ENCODE data around the gene NCKAP5. TPM values are rescaled to one million over a fixed set of nuclear protein-coding genes. Genes with fewer than 3 reads are reported as not detected.

NCKAP5 gene
- total RNA-seq, 1 donor from 2014 or later = 7.7 TPM

DNA sequence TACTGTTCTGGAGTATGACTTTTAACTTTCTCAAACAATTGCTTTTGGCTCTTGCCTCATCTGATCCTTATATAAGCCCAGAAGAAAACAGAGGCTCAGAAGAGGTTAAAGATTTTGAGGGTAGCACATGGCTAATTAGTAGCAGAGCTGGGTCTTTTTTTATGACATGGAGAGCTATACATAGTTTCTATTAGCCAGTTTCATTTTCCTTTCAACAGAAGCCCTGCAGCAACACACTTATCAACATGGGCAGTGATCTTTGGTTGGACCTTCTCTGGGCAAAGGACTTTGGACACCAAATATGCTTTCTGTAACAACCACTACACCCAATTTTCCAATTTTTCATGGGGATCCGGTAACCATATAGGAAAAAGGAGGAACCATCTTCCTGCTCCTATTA lies 64.9 kb downstream of the NCKAP5 start:
- Mint-ChIP-seq H3K36me3 (no peaks in the 10 kb centered on the region), H3K4me3 (no peak overlapping the region), H3K27ac (no peak overlapping the region), H3K9me3 (peaks cover 6% of the 10 kb centered on the region), H3K4me1 (ENCODE audit: unreplicated experiment) (peaks cover 6% of the 10 kb centered on the region), H3K27me3 (no peaks in the 10 kb centered on the region)
- TF ChIP-seq, protein P1, sequence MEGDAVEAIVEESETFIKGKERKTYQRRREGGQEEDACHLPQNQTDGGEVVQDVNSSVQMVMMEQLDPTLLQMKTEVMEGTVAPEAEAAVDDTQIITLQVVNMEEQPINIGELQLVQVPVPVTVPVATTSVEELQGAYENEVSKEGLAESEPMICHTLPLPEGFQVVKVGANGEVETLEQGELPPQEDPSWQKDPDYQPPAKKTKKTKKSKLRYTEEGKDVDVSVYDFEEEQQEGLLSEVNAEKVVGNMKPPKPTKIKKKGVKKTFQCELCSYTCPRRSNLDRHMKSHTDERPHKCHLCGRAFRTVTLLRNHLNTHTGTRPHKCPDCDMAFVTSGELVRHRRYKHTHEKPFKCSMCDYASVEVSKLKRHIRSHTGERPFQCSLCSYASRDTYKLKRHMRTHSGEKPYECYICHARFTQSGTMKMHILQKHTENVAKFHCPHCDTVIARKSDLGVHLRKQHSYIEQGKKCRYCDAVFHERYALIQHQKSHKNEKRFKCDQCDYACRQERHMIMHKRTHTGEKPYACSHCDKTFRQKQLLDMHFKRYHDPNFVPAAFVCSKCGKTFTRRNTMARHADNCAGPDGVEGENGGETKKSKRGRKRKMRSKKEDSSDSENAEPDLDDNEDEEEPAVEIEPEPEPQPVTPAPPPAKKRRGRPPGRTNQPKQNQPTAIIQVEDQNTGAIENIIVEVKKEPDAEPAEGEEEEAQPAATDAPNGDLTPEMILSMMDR (conservative IDR thresholded peaks at IDR 0.05) = no peak
- DNase-seq (ENCODE audit: extremely low spot score, unreplicated experiment) = no peak

DNA sequence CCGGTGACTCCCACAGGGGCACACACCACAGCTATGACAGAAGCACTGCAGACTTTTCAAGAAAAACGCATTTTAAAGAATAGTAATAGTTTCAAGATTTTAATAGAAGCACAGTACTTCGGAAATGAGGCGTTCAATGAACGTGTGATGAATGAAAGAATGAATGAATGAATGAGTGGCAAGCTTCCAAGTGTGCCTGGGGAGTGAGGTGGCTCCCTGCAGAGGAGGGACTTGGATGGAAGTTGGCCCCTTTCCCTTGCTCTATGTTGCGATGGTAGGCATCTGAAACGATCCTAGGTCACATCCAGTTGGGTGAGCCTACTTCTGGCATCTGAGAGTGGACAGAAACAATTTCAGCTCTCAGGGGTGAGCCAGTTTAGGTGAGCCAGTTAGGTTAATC lies 65.6 kb downstream of the NCKAP5 start:
- no peak overlapping the region for H3K27ac Mint-ChIP-seq
- DNase-seq (ENCODE audit: extremely low spot score, unreplicated experiment) = no peak
- H3K4me3 Mint-ChIP-seq = no peak overlapping the region
- no peaks in the 10 kb centered on the region for H3K36me3 Mint-ChIP-seq
- TF ChIP-seq, protein P1 (conservative IDR thresholded peaks at IDR 0.05) = no peak
- H3K9me3 Mint-ChIP-seq = peaks cover 6% of the 10 kb centered on the region
- no peaks in the 10 kb centered on the region for H3K27me3 Mint-ChIP-seq
- peaks cover 6% of the 10 kb centered on the region for H3K4me1 Mint-ChIP-seq (ENCODE audit: unreplicated experiment)

DNA sequence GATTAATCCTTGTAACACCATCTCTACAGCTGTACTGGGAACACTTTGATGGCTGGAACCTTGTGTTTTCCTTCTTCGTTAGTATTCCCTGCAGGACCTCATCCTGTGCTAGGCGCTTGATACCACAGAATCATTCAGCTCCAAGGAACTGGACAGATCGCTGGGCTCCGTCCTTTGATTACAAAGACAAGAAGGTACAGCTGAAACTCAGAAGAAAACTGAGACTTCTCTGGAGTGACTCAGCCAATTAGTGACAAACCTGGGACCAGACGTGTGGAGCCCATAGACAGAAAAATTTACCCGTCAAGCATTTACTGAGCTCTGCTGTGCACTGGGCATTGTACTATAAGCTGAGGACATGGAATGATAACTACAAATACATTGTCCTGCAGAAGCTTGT lies 67.3 kb downstream of the NCKAP5 start:
- Mint-ChIP-seq H3K9me3 (peaks cover 6% of the 10 kb centered on the region), H3K4me3 (no peak overlapping the region), H3K4me1 (ENCODE audit: unreplicated experiment) (peaks cover 6% of the 10 kb centered on the region), H3K27me3 (no peaks in the 10 kb centered on the region), H3K27ac (no peak overlapping the region), H3K36me3 (no peaks in the 10 kb centered on the region)
- TF ChIP-seq, protein P1 (conservative IDR thresholded peaks at IDR 0.05) = no peak
- DNase-seq (ENCODE audit: extremely low spot score, unreplicated experiment) = no peak

DNA sequence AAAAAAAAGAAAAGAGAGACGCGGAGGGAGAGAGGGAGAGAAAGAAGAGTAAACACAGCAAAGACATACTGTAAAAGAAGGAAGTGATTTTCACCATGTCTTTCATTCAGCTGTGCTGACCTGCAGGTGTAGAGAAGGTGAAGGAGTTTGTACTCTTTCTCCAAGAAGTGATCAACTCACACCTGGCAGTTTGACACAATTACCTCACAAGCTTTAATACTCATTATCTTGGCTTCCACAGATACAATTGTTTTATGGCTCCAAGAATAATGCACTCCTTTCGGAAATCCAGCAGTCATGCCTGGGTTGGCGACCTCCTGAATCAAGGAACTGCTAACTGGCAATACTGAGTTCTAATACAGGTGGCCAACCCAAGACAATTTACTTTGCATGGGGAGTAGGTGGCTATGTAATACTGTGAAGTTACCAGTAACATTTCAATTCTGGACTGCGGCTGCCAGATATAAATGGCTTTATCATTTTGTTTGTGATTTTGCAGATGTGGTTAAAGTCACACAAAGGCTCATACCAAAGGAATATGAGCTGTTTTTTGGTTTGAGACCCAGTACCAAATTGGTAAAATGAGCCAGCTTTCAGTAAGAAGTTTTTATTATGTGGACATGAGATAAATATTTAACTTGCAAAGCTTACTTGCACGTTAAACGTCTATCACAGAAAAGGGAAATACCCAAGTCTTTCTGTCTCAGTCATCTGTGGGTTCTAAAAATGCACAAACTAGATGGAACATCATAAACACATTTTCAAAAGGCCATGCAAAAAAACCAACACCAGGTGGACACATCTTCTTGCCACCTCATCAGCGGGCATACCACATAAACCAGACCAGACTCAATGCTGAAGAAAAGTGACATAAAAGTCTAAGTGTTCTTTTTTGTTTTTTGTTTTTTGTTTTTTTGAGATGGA lies 69.3 kb downstream of the NCKAP5 start:
- TF ChIP-seq, protein P1 (conservative IDR thresholded peaks at IDR 0.05) = no peak
- H3K4me1 Mint-ChIP-seq (ENCODE audit: unreplicated experiment) = no peaks in the 10 kb centered on the region

DNA sequence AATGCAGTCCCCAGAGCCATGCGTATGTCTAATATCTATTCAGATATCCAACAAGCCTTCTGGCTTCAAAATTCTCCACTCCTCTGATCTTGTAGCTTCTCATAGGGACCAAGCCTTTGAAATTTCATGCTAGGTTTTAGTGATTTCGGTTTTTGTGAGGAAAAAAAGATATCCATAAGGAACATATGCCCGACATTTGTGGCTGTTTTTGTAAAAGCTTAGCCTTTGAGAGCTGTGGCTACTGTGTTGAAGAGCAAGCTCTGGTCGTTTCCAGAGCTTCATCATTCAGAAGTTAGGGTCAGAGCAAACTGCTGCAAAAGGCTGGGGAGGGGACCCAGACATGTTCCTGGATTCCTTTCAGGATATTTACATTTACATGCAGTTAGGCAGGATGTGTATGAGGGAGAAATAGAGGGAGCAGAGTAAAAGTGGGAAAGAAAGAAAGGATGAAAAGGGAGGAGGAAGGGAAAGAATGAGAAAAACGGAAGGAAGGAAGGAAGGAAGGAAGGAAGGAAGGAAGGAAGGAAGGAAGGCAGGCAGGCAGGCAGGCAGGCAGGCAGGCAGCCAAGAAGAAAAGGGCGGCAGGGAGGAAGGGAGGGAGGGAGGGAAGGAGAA lies 70.2 kb downstream of the NCKAP5 start:
- Mint-ChIP-seq H3K27me3 (no peaks in the 10 kb centered on the region), H3K4me1 (ENCODE audit: unreplicated experiment) (no peaks in the 10 kb centered on the region), H3K36me3 (no peaks in the 10 kb centered on the region), H3K27ac (no peak overlapping the region), H3K4me3 (no peak overlapping the region), H3K9me3 (peaks cover 6% of the 10 kb centered on the region)
- TF ChIP-seq, protein P1 (conservative IDR thresholded peaks at IDR 0.05) = no peak
- DNase-seq (ENCODE audit: extremely low spot score, unreplicated experiment) = no peak

More for the DNA sequence above, 69.3 kb downstream of the NCKAP5 start:
- Mint-ChIP-seq H3K36me3 (no peaks in the 10 kb centered on the region), H3K9me3 (peaks cover 6% of the 10 kb centered on the region), H3K4me3 (no peak overlapping the region), H3K27ac (no peak overlapping the region), H3K27me3 (no peaks in the 10 kb centered on the region)
- no peak for DNase-seq (ENCODE audit: extremely low spot score, unreplicated experiment)
